Gastroesophageal sphincter (tissue), 3 donors: ENCODE data around the gene MSH3.

ENCODE experiments used
- POLR2A ChIP-seq, 2 donors: fragments of 450-650 bp; IDR thresholded peaks; one replicate each; pipeline ENCODE4 v1.6.1; 2017; ENCODE audit warnings: antibody characterized with exemption in 2 of 2, mild to moderate bottlenecking in 2 of 2, moderate library complexity in 1 of 2
- POLR2AphosphoS5 ChIP-seq: sonication (generic); formaldehyde crosslinking; IDR thresholded peaks from one replicate; pipeline ENCODE4 v1.6.1; 2017; ENCODE audit warnings: antibody characterized with exemption
- TF ChIP-seq, protein P1 (sequence below), 4 experiments: fragments of 200-600 bp in 2 of 4; fragments of 450-650 bp in 2 of 4; sonication (generic) in 1 of 4; IDR thresholded peaks; one replicate each; pipeline ENCODE4 v1.5.1; 2017 to 2019; ENCODE audit warnings: antibody characterized with exemption in 4 of 4, mild to moderate bottlenecking in 2 of 4, moderate library complexity in 2 of 4

DNA sequence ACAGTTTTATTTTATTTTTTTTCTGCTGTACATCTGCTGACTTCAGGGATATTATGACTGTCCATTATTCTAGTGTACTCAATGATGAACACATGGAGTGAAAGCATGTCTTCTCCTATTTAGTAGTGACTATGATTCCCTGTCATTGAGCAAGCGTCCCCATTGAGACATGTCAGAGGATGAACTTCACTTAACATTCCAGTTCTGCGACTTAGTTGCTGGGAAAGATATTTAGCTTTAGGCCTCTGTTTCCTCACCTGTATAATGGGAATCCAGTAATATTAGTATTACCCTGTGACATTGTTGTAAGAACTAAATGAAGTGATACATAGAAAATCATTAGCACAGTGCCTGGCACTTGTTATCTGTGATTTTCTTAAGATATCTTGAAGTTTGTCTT is 145.1 kb downstream of the MSH3 start:
- TF ChIP-seq, protein P1, sequence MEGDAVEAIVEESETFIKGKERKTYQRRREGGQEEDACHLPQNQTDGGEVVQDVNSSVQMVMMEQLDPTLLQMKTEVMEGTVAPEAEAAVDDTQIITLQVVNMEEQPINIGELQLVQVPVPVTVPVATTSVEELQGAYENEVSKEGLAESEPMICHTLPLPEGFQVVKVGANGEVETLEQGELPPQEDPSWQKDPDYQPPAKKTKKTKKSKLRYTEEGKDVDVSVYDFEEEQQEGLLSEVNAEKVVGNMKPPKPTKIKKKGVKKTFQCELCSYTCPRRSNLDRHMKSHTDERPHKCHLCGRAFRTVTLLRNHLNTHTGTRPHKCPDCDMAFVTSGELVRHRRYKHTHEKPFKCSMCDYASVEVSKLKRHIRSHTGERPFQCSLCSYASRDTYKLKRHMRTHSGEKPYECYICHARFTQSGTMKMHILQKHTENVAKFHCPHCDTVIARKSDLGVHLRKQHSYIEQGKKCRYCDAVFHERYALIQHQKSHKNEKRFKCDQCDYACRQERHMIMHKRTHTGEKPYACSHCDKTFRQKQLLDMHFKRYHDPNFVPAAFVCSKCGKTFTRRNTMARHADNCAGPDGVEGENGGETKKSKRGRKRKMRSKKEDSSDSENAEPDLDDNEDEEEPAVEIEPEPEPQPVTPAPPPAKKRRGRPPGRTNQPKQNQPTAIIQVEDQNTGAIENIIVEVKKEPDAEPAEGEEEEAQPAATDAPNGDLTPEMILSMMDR (IDR thresholded peaks at IDR 0.05): no peak
- TF ChIP-seq POLR2A (IDR thresholded peaks at IDR 0.05): no peak
- no peak for TF ChIP-seq POLR2AphosphoS5
